Left renal cortex interstitium (tissue), 4 donors: Measurements from ENCODE around the gene MX2. TPM values are rescaled to one million over a fixed set of nuclear protein-coding genes. Genes with fewer than 3 reads are reported as not detected.

Experiments used
- DNase-seq, 4 donors: peaks; one replicate each; pipeline ENCODE4 v3.0.0-alpha.2; 2013; ENCODE audit warnings: low read depth in 4 of 4, low spot score in 2 of 4, missing footprints in 1 of 4
- polyA plus RNA-seq, 4 donors: library from polyadenylated mRNA; unstranded; fragments of 120-200 nt; gene quantifications; one replicate each; pipeline ENCODE4 v1.2.1, GENCODE V29; 2013; ENCODE audit not compliant: insufficient read length in 4 of 4

Gene MX2
- polyA plus RNA-seq, 4 donors, result 0.94 to 2.1 (median 1.3) TPM

- DNase-seq, result no peak
Measured at GRCh38 chr21:41363370-41364270, 1.8 kb downstream of the MX2 start.

GRCh38 chr21:41364308-41364707 lies 2.5 kb downstream of the MX2 start:
- no peak for DNase-seq

DNA sequence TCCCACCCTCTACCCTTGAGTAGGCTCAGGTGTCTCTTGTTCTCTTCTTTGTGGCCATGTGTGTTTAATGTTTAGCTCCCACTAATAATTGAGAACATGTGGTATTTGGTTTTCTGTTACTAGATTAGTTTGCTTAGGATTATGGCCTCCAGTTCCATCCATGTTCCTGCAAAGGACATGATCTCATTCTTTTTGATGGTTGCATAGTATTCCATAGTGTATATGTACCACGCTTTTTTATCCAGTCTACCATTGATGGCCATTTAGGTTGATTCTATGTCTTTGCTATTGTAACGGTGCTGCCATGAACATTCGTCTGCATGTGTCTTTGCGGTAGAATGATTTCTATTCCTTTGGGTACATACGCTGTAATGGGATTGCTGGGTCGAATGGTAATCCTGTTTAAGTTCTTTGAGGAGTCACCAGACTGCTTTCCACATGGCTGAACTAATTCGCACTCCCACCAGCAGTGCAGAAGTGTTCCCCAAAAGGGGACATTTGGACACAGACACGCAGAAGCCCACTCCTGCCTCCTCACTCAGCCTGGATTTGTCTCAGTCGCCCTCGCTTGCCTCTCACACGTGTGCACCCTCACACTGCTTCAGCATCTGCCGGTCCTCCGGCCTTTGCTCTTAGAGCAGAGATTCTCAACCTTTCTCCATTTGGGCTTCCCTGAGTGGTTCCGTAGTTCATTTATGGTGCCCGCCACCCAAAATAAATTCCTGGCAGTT lies 3.7 kb downstream of the MX2 start:
- DNase-seq, result no peak

DNA sequence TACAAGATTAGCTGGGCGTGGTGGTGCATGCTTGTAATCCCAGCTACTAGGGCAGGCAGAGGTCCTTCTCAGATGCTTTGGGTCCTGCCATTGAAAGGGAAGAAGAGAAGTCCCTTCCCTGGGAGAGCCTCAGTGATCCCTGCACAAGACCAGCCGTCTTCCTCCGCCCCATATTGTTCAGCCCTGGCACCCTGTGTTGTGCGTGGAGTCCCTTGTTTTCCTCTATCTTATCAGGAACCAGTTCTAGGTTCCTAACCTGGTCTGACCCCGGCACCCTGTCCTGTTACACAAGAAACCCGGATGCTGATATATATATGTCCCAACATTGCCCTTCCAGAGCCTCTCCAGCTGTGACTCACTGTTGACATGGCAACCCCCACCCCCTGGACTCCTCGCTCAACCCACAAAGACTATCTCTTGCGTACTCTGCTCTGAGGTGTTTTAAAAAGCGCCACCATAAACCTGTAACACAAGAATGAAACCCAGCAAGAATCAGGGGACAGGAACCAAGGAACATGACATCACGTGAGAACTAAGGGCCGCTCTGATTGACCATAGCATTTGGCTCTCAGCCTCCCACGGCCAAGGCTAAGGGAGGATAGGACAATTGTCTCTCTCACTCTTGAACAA lies 4.8 kb downstream of the MX2 start:
- DNase-seq, result no peak

DNA sequence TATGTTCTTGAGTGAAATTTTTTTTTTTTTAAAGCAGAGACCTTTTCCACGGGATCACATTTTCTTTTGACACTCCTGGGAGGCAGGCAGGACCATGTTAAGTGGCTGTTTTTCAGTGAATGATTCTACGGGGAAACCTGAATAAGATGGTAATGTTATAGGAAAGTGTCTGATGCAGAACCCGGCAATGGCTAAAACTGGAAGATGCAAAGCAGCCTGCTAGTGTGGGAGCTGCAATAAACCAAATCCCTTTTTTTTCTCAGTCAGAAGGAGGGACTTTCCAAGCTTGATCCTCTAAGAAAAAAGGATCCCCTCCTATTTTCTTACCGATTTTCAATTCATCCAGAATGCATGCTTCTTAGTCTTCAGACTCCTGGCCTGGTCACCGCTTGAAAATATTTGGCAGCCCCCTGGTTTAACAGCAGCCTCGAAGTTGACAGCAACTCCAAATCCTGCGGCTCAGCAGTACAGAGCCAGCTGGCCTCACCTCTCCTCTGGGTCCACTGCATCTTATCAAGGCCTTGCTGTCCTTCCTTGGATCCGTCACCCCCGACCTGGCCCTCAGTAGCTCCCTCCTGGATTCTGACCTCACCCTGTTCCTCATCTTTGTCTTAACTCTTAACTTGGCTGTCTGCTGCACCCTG lies 5.6 kb downstream of the MX2 start:
- no peak for DNase-seq

DNA sequence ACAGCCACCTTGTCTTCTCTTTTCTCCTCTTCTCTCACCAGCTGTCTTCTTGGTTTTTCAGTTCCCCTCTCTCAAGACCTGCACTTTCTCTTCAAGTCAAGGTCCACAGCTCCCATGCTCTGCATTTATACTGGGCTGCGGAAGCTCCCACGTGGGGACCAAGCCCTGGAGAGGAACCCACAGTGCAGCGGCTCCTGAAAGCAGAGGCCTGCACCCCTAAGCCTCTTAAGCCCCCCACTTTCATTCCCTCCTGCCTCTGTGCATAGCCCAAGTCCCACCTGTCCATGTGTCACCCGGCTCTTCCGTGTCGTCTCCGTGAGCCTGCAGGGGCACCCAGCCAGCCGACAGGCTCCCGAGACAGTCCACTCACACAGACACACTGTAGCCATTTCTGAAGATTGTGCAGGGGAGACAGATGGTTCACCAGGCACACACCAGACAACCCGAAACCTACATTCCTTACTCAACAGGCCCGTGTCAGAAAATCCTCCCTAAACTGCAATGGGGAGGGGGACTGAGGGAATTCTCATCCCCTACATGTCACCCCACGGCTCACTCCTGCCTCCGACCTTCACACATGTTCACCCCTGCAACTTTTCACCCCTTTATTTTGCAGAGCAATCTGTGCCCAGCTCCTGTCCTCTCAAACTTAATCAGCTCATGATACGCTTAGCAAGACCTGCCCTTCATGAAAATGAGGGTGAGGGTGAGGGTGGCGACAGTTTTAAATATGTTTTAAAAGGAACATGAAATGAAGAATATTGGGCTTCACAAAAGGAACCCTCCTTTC lies 6.3 kb downstream of the MX2 start:
- no peak for DNase-seq

DNA sequence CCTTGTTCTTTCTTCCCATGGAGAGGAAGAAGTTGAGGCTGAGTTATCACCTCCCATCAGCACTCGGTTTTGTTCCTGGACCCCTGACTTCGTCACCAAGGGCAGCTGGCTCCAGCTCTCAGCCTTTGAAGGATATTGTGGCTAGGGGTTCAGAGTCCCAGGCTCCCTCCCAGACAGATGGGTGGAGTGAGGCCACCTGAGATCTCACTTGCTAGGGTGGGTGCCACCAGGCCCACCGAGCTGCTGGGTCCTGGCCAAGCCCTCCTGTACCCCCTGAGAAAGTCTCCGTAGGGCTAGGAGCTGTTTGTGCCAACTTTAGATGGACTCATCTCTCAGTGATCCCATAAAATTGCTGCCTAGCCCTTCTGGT lies 6.9 kb downstream of the MX2 start:
- DNase-seq, result no peak

DNA sequence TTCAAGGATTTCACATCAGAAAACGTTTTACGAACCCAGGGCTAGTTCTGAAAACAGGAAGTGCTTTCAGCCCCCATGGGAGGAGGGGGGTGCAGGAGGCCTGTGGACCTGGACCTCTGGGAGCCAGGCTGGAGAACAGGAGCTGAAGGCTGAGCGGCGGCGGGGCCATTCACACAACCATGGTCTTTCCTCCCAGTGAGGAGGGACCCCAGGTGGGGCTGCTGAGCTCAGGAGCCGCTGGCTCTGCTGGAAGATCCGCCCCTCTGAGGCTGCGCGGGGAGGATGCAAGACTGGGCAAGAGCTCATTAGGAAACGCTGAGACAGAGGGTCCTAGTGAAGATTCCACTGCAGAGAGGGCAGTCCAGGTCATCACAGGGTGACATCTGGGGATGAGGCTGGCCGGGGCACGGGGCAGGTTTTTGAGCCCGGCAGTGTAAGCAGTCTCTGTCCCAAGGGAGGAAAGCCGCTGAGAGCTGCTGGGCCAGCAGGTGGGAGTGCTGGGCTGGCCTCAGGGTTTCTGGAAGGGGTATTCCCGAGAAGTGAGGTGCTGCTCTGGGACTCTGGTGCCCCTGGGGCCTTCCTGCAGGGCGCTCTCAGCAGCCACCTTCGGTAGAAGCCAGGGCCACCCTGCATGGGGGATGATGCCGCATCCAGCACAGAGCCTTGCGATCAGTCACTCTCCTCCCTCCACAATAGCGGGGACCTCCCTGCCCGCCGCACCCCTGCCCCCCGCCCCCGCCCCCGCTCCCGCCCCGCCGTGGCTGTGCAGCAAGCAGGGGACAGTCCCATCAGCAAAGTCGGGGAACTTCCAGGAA lies 7.5 kb downstream of the MX2 start:
- no peak for DNase-seq

GRCh38 chr21:41369920-41370839 lies 8.4 kb downstream of the MX2 start:
- no peak for DNase-seq

GRCh38 chr21:41370840-41371684 lies 9.2 kb downstream of the MX2 start:
- DNase-seq, result no peak

GRCh38 chr21:41371685-41372030 lies 9.8 kb downstream of the MX2 start:
- DNase-seq, result no peak

GRCh38 chr21:41373253-41373652 lies 11.4 kb downstream of the MX2 start:
- DNase-seq, result no peak

GRCh38 chr21:41373763-41374162 lies 11.9 kb downstream of the MX2 start:
- no peak for DNase-seq

DNA sequence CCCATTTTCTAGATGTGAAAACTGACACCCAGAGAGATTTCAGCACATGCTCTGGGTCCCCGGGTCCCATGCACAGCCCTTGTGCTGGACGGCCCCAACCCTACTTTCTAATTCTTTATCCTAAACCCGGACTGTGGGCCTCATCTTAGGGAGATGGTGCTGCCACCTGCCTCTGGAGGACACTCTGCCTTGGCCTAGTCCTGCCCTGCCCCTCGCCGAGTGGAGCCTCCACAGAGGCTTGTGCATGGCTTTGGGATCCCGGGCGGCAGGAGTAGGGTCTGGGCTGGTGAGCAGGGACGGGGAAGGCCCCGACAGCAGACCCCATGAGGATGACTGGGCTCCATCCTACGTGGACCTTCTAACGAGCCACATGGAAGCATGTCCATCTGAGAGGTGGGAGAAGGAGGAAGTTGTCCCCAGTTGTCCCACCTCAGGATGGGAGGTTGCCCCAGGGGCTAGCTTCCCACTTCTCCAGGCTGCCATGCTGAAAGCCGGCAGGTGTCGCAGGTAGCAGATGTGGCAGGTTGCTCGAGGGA lies 12.4 kb downstream of the MX2 start:
- no peak for DNase-seq

GRCh38 chr21:41374867-41375533 lies 13.2 kb downstream of the MX2 start:
- DNase-seq, result no peak

DNA sequence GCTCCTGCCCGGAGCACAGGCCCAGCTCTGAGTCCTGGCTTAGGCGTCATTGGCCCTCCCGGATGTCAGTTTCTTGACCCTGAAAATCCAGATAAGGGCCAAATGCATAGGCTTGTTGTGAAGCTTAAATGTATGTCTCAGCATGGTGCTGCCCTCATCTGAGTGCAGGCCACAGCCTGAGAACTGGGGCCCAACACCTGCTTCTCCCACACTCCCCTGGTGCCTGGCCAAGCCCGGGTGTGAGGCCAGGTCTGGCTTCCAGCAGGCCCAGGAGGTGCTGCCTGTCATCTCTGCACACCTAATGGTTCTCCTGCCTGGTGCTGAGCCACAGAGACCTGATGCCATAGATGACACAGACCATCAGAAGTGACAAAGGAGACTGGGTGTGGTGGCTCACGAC lies 14.0 kb downstream of the MX2 start:
- no peak for DNase-seq

DNA sequence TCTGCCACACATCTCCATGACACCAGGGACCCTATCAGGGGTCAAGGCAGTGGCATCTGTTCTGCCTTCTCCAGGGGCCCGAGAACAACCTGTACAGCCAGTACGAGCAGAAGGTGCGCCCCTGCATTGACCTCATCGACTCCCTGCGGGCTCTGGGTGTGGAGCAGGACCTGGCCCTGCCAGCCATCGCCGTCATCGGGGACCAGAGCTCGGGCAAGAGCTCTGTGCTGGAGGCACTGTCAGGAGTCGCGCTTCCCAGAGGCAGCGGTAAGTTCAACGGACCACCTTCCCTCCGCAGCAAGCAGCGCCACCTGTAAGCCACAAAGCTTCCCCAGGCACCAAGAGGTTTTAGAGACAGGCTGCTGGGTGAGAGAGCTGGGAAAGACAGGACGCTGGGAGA lies 15.9 kb downstream of the MX2 start:
- DNase-seq, result no peak
